Esophagus muscularis mucosa (tissue), 3 donors: Measurements from ENCODE around the gene MB21D2.

Source experiments
- CTCF ChIP-seq, 3 experiments: fragments of 200-600 bp in 2 of 3; fragments of 450-650 bp in 1 of 3; sonication (generic) in 2 of 3; IDR thresholded peaks; one replicate each; pipeline ENCODE4 v1.5.1; 2017 to 2019; ENCODE audit warnings: antibody characterized with exemption in 3 of 3, mild to moderate bottlenecking in 2 of 3, moderate library complexity in 1 of 3
- POLR2A ChIP-seq: fragments of 450-650 bp; IDR thresholded peaks from one replicate; pipeline ENCODE4 v1.6.1; 2017; ENCODE audit warnings: antibody characterized with exemption, moderate library complexity, mild to moderate bottlenecking, low read depth

GRCh38 chr3:192845526-192845855 lies 72.2 kb downstream of the MB21D2 start:
- TF ChIP-seq CTCF (IDR thresholded peaks at IDR 0.05), result no peak
- TF ChIP-seq POLR2A, result no peak
